K562 (cell line): ENCODE measurements around the gene ROS1. TPM values are rescaled to one million over a fixed set of nuclear protein-coding genes. Genes with fewer than 3 reads are reported as not detected.

Experiments
- CTCF ChIP-seq, 3 experiments: IDR thresholded peaks in 2 of 3; conservative IDR thresholded peaks in 1 of 3; 2 replicates each; pipeline ENCODE4 v1.5.1; 2011 to 2012; ENCODE audit warnings: low read length in 3 of 3, mild to moderate bottlenecking in 3 of 3, control low read depth in 2 of 3, improper control_type of control experiment in 1 of 3, inconsistent platforms in 1 of 3, low read depth in 1 of 3, mixed read lengths in 1 of 3, moderate library complexity in 1 of 3; ENCODE audit not compliant: insufficient read depth in 2 of 3
- GTF3C2 ChIP-seq: IDR thresholded peaks from 3 replicates; pipeline ENCODE4 v1.6.1; 2011; ENCODE audit warnings: borderline replicate concordance, mild to moderate bottlenecking, moderate library complexity; ENCODE audit not compliant: insufficient read length; ENCODE audit errors: extremely low read depth
- ILF3 ChIP-seq: fragments of 450-650 bp; IDR thresholded peaks from 2 replicates; pipeline ENCODE4 v1.6.1; 2018; ENCODE audit warnings: antibody characterized with exemption, mild to moderate bottlenecking, moderate library complexity, borderline replicate concordance
- MAFK ChIP-seq: IDR thresholded peaks from 2 replicates; pipeline ENCODE4 v1.6.1; 2011; ENCODE audit warnings: low read length, improper control_type of control experiment
- PURB ChIP-seq: sonication (generic); formaldehyde crosslinking; IDR thresholded peaks from 2 replicates; pipeline ENCODE4 v1.9.0; 2021; ENCODE audit warnings: low read depth, mild to moderate bottlenecking, missing genetic modification reagents
- ZNF311 ChIP-seq: fragments of 250-450 bp; sonication (Bioruptor Pico); IDR thresholded peaks from 2 replicates; pipeline ENCODE4 v1.4.0; 2020; ENCODE audit warnings: mild to moderate bottlenecking, moderate library complexity
- polyA plus RNA-seq, 8 experiments: library from polyadenylated mRNA; depleted of rRNA in 4 of 8; stranded (reverse) in 5 of 8; unstranded in 3 of 8; fragments of >200 nt; fragmentation: Nextera tagmentation in 2 of 8; fragmentation: Illumina TruSeq in 1 of 8; extraction: Ambion mirVana in 2 of 8; extraction: Trizol in 1 of 8; gene quantifications; 2 replicates each; pipeline versions ENCODE4 v1.2.1 to v1.2.3, GENCODE V29; 2011 to 2014; ENCODE audit warnings: inconsistent platforms in 1 of 8, missing spikeins in 1 of 8
- total RNA-seq, 7 experiments: library from RNA; depleted of rRNA in 6 of 7; stranded (reverse); fragments of >200 nt in 6 of 7; fragmentation: Illumina TruSeq in 2 of 7; extraction: Trizol in 2 of 7; gene quantifications; 2 replicates each; pipeline versions ENCODE4 v1.2.1 to v1.2.3, GENCODE V29; 2011 to 2021; ENCODE audit warnings: low replicate concordance in 1 of 7

The ROS1 gene
- total and polyA plus RNA-seq, 9 of the 15 experiments (the other 6 are each of a cell fraction or from before 2014, with no cell fraction given) = under 0.01 to 0.16 (median 0.04) TPM; not detected in 6

GRCh38 chr6:117326396-117326795 is 99.3 kb downstream of the ROS1 start (continued):
- TF ChIP-seq ZNF311 (CRISPR knock-in tag) = no peak
- no peak for TF ChIP-seq ILF3
- no peak for TF ChIP-seq GTF3C2
- TF ChIP-seq PURB = no peak
- TF ChIP-seq MAFK = no peak
- no peak for TF ChIP-seq CTCF (IDR thresholded peaks at IDR 0.05 in 2 of 3, conservative IDR thresholded peaks at IDR 0.05 in 1 of 3; ENCODE audit: insufficient read depth in 2 of 3, low read depth in 1 of 3, low read length in 3 of 3)
